CD4-positive, CD25-positive, alpha-beta regulatory T cell (primary cell): ENCODE results near the gene NFE2. TPM values are rescaled to one million over a fixed set of nuclear protein-coding genes. Genes with fewer than 3 reads are reported as not detected.
"Not testable (repeated sequence)": the region's sequence is repeated elsewhere in the genome, so short reads cannot be mapped to it uniquely, and the experiment has no call there.

Experiments
- ATAC-seq, 2 donors: fragments of 150-1000 bp; cut with Tn5 transposase; one replicate each; pipeline ENCODE4 v1.10.0; 2021; ENCODE audit warnings: low read depth in 2 of 2, moderate number of reproducible peaks in 2 of 2, moderate library complexity in 1 of 2
- DNase-seq, 3 donors: peaks; one replicate each; pipeline versions ENCODE4 v3.0.0 to v3.0.0-alpha.2; 2012 to 2022; ENCODE audit warnings: mixed read lengths in 1 of 3
- H3K27ac ChIP-seq: one replicate; pipeline ENCODE4 v1.7.0; 2013; ENCODE audit warnings: mild to moderate bottlenecking, low read length; ENCODE audit not compliant: insufficient read depth, poor library complexity, severe bottlenecking
- H3K27me3 ChIP-seq: one replicate; pipeline ENCODE4 v1.7.0; 2013; ENCODE audit warnings: low read length; ENCODE audit not compliant: control insufficient read depth, insufficient read depth
- H3K36me3 ChIP-seq: one replicate; pipeline ENCODE4 v1.7.0; 2013; ENCODE audit warnings: mild to moderate bottlenecking, low read length, moderate library complexity; ENCODE audit not compliant: control insufficient read depth, insufficient read depth
- H3K4me1 ChIP-seq: 2 replicates; pipeline ENCODE4 v1.7.0; 2013; ENCODE audit warnings: mild to moderate bottlenecking, low read length; ENCODE audit not compliant: insufficient read depth, control insufficient read depth, poor library complexity, severe bottlenecking
- H3K4me3 ChIP-seq: one replicate; pipeline ENCODE4 v1.7.0; 2013; ENCODE audit warnings: low read depth, mild to moderate bottlenecking, low read length, moderate library complexity
- H3K9me3 ChIP-seq, 2 experiments: 1 replicate in 1 of 2; 2 replicates in 1 of 2; pipeline ENCODE4 v1.7.0; 2013; ENCODE audit warnings: low read length in 2 of 2, mild to moderate bottlenecking in 1 of 2, moderate library complexity in 1 of 2; ENCODE audit not compliant: control insufficient read depth in 2 of 2
- H3K27ac Mint-ChIP-seq, 3 donors: one replicate each; pipeline ENCODE4 v1.8.0; 2020 to 2022; ENCODE audit warnings: mild to moderate bottlenecking in 3 of 3, mixed read lengths in 3 of 3, moderate library complexity in 2 of 3
- H3K27me3 Mint-ChIP-seq: one replicate; pipeline ENCODE4 v1.8.0; 2022; ENCODE audit warnings: mild to moderate bottlenecking, mixed read lengths
- H3K36me3 Mint-ChIP-seq: one replicate; pipeline ENCODE4 v1.8.0; 2020; ENCODE audit warnings: mixed read lengths
- H3K4me1 Mint-ChIP-seq, 4 donors: one replicate each; pipeline ENCODE4 v1.8.0; 2020 to 2022; ENCODE audit warnings: mixed read lengths in 4 of 4, mild to moderate bottlenecking in 1 of 4
- H3K4me3 Mint-ChIP-seq, 4 donors: one replicate each; pipeline ENCODE4 v1.8.0; 2020 to 2022; ENCODE audit warnings: mild to moderate bottlenecking in 4 of 4, mixed read lengths in 4 of 4, moderate library complexity in 3 of 4
- H3K9me3 Mint-ChIP-seq, 7 donors: one replicate each; pipeline ENCODE4 v1.8.0; 2020 to 2022; ENCODE audit warnings: mixed read lengths in 7 of 7, mild to moderate bottlenecking in 3 of 7, moderate library complexity in 2 of 7
- polyA plus RNA-seq, 4 donors: library from polyadenylated mRNA; unstranded; fragments of 300-500 nt; fragmentation: Illumina TruSeq; gene quantifications; one replicate each; pipeline ENCODE4 v1.2.3, GENCODE V29; 2021
- total RNA-seq: library from RNA; stranded (reverse); gene quantifications from one replicate; pipeline ENCODE4 v1.2.3, GENCODE V29; 2022

Gene NFE2
- total and polyA plus RNA-seq, 5 donors from 2014 or later, result 0.18 to 2.8 TPM; not detected in 3

DNA sequence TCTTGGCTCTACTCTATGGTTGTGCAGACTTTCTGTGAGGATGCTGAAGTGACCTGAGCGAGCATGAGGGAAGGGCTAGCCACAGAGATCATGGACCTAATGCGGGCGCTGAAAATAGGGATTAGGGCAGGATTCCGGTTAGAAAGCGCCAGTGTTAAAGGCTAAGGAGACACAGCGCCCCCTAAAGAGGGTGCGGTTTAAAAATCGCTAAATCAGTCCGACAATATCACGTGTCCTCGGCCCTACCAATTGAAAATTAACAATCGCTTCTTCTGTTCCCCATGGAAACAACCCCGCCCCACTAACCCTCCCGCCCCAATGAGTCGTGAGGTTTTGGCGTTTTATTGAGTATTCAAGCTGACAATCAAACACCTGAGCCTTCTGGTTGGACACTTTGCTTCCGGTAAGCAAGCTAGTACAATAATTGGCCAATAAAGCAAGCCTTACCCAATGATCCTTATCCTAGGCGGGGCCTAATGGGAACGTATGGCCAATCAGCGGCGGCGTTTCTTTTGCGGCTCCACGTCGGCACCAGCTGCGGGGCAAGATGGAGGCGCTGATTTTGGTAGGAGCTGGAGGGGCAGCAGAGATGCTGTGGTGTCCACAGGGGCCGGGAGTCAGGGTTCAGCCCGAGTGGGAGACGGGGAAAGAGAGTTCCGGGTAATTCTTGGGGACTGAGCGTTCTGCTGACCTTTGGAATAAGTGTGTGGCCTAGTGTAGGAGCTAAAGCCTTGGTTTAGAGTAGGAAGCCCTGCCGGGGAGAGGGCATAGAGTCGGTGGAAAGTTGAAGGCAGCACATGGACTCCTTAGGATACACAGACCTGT is 24.0 kb upstream of the NFE2 start, which contains the start of gene COPZ1:
Gene COPZ1 (plus strand): TSS at position 515 of the 825 bp plus-strand sequence. CDS start 33 bp downstream, at position 548.
- H3K36me3 Mint-ChIP-seq, result peaks cover 8% of the 10 kb centered on the region
- peak; percentile 97 for ATAC-seq
- peak within 1 kb of the TSS; percentile 93 to 100 (median 99) for H3K4me3 Mint-ChIP-seq
- peaks cover 7% of the 10 kb centered on the region for H3K27me3 Mint-ChIP-seq
- peak within 1 kb of the TSS; percentile 94 to 100 (median 98) for H3K27ac Mint-ChIP-seq
- peak within 1 kb of the TSS; percentile 65 for H3K27ac ChIP-seq
- no peaks in the 10 kb centered on the region for H3K9me3 ChIP-seq
- peak within 1 kb of the TSS; percentile 96 for H3K4me3 ChIP-seq
- H3K9me3 Mint-ChIP-seq, result no peaks in the 10 kb centered on the region
- no peaks in the 10 kb centered on the region for H3K36me3 ChIP-seq
- DNase-seq, result peak; percentile 87 to 99 (median 96)
- no peaks in the 10 kb centered on the region for H3K27me3 ChIP-seq
- H3K4me1 ChIP-seq, result peaks cover 29% of the 10 kb centered on the region
- peaks cover 4 to 44% (median 32%) of the 10 kb centered on the region in 4 donors for H3K4me1 Mint-ChIP-seq

DNA sequence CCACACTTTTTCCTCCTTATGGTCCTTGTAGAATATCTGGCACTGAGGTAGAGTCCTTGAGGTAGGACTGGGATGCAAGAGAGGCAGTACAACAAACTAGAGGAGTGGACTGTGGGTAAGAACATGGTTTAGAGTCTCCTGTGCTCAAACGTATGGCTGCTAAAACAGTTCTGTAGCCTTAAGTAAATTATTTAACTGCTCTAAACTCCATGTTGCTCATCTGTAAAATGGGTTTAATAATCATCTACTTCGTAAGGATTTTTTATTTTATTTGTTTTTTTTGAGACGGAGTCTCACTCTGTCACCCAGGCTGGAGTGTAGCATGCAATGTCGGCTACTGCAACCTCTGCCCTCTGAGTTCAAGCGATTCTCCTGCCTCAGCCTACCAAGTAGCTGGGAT is 20.5 kb upstream of the NFE2 start:
- Histone ChIP-seq H3K4me3 (no peak overlapping the region), H3K27me3 (no peaks in the 10 kb centered on the region), H3K9me3 (no peaks in the 10 kb centered on the region), H3K4me1 (peaks cover 12% of the 10 kb centered on the region), H3K27ac (no peak overlapping the region), H3K36me3 (no peaks in the 10 kb centered on the region)
- peaks cover 4 to 19% (median 11%) of the 10 kb centered on the region in 4 donors for H3K4me1 Mint-ChIP-seq
- H3K27me3 Mint-ChIP-seq, result peaks cover 7% of the 10 kb centered on the region
- H3K4me3 Mint-ChIP-seq, result no peak overlapping the region
- ATAC-seq (no peak), DNase-seq (no peak)
- no peak overlapping the region for H3K27ac Mint-ChIP-seq
- H3K9me3 Mint-ChIP-seq, result no peaks in the 10 kb centered on the region
- peaks cover 4% of the 10 kb centered on the region for H3K36me3 Mint-ChIP-seq

DNA sequence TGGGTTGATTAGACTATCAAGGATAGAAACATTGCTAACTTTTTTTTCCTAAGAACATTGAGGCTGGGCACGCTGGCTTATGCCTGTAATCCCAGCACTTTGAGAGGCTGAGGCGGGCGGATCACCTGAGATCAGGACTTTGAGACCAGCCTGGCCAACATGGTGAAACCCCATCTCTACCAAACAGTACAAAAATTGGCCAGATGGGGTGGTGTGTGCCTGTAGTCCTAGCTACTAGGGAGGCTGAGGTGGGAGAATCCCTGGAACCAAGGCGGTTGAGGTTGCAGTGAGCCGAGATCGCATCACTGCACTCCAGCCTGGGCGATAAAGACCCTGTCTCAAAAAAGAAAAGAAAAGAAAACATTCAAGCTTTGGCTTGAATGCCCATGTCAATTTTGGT is 11.5 kb upstream of the NFE2 start:
- not testable (repeated sequence) for H3K4me1 ChIP-seq, H3K36me3 Mint-ChIP-seq, ATAC-seq, H3K4me3 Mint-ChIP-seq, H3K27ac Mint-ChIP-seq, H3K36me3 ChIP-seq, H3K27ac ChIP-seq, DNase-seq, H3K4me3 ChIP-seq, H3K9me3 Mint-ChIP-seq, H3K9me3 ChIP-seq, H3K27me3 ChIP-seq, H3K4me1 Mint-ChIP-seq
- peaks cover 36% of the 10 kb centered on the region for H3K27me3 Mint-ChIP-seq

DNA sequence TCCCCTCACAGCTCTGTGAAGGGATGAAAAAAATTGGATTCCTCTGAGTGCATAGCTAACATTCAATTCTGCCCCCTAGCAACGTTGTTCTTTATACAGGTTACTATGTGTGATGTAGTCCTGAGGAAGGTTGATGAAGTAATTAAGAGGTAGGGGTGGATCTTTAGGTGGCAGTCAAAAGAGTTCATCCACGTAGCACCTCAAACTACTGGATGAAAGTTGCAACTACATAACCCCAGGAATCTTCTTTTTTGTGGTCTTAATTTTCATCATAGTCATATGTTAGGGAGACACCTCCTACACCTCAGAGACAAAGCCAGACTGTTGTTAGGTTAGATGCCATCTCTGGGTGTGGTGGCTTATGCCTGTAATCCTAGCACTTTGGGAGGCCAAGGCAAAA is 10.2 kb upstream of the NFE2 start:
- ATAC-seq (no peak), DNase-seq (no peak)
- no peaks in the 10 kb centered on the region for H3K4me1 ChIP-seq
- H3K9me3 ChIP-seq, result no peaks in the 10 kb centered on the region
- Mint-ChIP-seq H3K27me3 (peaks cover 38% of the 10 kb centered on the region), H3K36me3 (no peaks in the 10 kb centered on the region), H3K4me3 (no peak overlapping the region), H3K27ac (no peak overlapping the region), H3K4me1 (peaks cover 0 to 5% (median under 1%) of the 10 kb centered on the region in 4 donors), H3K9me3 (peaks cover 0 to 2% (median 0%) of the 10 kb centered on the region in 7 donors)
- H3K4me3 ChIP-seq, result no peak overlapping the region
- no peaks in the 10 kb centered on the region for H3K36me3 ChIP-seq
- H3K27me3 ChIP-seq, result peaks cover 7% of the 10 kb centered on the region
- no peak overlapping the region for H3K27ac ChIP-seq

DNA sequence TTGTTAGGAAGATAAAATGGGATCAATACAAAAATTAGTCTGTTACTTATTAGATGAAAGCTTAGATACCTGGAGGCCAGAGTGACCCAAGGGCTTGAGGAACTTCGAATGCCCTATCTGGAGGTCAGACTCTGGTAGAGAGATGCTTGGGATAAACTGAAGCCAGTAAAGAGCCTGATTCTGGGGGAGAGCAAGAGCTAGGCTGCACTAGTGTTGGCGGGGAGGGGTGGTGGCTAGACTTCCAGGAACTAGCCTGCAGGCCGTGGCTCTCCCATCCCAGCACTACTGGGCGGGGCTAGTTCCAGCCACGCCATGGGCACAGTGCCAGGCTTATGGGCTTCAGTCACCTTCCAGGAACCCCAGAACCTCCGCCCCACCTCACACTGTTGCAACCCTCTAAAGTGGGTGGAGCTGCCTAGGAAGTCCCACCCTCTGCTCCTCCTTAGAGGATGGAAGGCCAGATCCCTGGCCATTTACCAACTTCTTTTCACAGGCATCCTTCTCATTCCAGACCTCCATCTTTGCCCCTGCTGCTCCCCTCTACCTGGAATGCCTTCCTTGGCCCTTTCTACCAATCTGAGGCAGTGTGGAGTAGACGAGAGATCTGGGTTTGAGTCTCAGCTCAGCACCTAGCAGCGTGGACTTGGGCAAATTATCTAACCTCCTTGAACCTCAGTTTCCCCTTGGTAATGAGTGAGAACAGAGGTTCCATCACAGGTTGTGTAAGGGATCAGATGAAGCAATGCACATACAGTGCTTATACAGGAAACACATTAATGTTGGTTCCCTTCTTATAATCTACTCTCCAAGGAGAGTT is 6.3 kb upstream of the NFE2 start:
- H3K4me1 Mint-ChIP-seq, result peaks cover 0 to 9% (median under 1%) of the 10 kb centered on the region in 4 donors
- DNase-seq (peak in 1 of 3 donors; percentile 64), ATAC-seq (no peak)
- no peaks in the 10 kb centered on the region for H3K36me3 Mint-ChIP-seq
- Histone ChIP-seq H3K4me3 (no peak overlapping the region), H3K27ac (no peak overlapping the region), H3K9me3 (no peaks in the 10 kb centered on the region), H3K36me3 (no peaks in the 10 kb centered on the region), H3K4me1 (no peaks in the 10 kb centered on the region), H3K27me3 (peaks cover 25% of the 10 kb centered on the region)
- H3K4me3 Mint-ChIP-seq, result no peak overlapping the region
- peaks cover 0 to 2% (median 0%) of the 10 kb centered on the region in 7 donors for H3K9me3 Mint-ChIP-seq
- peaks cover 59% of the 10 kb centered on the region for H3K27me3 Mint-ChIP-seq
- no peak overlapping the region for H3K27ac Mint-ChIP-seq

DNA sequence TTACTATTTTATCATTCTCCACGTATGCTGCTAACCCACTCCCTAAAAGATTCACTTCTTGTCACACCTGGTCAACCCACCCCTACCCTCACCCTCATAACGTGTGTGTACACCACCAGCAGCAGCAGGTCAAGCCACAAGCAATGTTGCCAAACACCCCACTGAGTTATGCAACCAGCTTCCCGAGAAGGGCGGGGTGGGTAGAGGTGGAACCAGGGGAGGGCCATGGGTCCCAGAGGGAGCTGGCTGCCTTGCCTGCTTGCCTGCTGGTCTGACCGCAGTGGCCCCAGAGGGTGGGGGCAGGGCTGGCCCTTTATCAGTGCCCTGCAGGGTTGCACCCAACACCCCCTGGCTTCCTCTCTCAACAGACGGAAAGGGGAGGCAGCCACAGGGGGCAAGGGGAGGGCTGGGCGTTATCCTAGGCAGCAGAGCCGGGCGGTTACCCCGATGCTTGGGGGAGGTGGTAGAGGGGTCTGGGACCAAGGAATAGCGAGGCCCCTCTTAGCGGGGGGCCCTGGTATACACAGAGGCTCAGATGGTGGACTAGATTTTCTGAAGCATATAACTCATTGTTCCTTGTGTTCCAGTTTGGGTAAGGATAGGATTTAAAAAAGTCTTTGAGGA is 3.5 kb upstream of the NFE2 start:
- H3K27me3 Mint-ChIP-seq, result peaks cover 74% of the 10 kb centered on the region

DNA sequence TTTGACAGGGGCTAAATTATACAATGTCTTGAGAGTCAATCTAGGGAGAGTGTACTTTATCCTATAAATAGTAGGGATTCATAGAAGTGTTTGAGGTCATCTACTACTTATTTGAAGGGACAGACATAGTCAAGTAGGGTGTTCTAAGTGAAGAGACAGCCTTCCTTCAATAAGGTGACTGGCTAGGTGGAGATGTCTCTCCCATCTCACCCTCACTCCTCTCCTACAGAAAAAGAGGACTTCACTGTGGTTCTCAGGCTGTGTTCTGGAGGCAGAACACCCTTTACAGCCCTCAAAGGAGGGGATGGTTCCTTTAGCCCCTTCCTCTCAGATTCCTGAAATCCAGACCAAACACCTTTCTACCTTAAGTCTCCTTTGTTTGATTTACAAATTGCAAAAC is 2.8 kb upstream of the NFE2 start:
- Mint-ChIP-seq H3K27me3 (peaks cover 81% of the 10 kb centered on the region), H3K9me3 (peaks cover 0 to 2% (median 0%) of the 10 kb centered on the region in 7 donors), H3K27ac (no peak overlapping the region), H3K36me3 (no peaks in the 10 kb centered on the region), H3K4me3 (no peak overlapping the region), H3K4me1 (peaks cover 0 to 19% (median under 1%) of the 10 kb centered on the region in 4 donors)
- DNase-seq (no peak), ATAC-seq (no peak)
- no peak overlapping the region for H3K4me3 ChIP-seq
- H3K9me3 ChIP-seq, result no peaks in the 10 kb centered on the region
- H3K36me3 ChIP-seq, result no peaks in the 10 kb centered on the region
- H3K4me1 ChIP-seq, result peaks cover 9% of the 10 kb centered on the region
- H3K27ac ChIP-seq, result no peak overlapping the region
- H3K27me3 ChIP-seq, result peaks cover 51% of the 10 kb centered on the region

More for the DNA sequence above, 3.5 kb upstream of the NFE2 start:
- Mint-ChIP-seq H3K4me3 (no peak overlapping the region), H3K9me3 (peaks cover 0 to 2% (median 0%) of the 10 kb centered on the region in 7 donors), H3K4me1 (peaks cover 0 to 19% (median under 1%) of the 10 kb centered on the region in 4 donors), H3K36me3 (no peaks in the 10 kb centered on the region), H3K27ac (no peak overlapping the region)
- ATAC-seq (no peak), DNase-seq (peak in 1 of 3 donors; percentile 21)
- no peak overlapping the region for H3K4me3 ChIP-seq
- no peaks in the 10 kb centered on the region for H3K36me3 ChIP-seq
- H3K27ac ChIP-seq, result no peak overlapping the region
- no peaks in the 10 kb centered on the region for H3K9me3 ChIP-seq
- peaks cover 9% of the 10 kb centered on the region for H3K4me1 ChIP-seq
- peaks cover 47% of the 10 kb centered on the region for H3K27me3 ChIP-seq
